Activated gamma-delta T cell treated with anti-CD3 and anti-CD28 coated beads, Interleukin-2, amount 50 U/mL, for 16 hours (primary cell): Measurements from ENCODE around the gene SYNGR1.

Source experiments
- DNase-seq: peaks from one replicate; pipeline ENCODE4 v3.0.0-alpha.2; 2020; ENCODE audit warnings: low read depth

SYNGR1 gene

DNA sequence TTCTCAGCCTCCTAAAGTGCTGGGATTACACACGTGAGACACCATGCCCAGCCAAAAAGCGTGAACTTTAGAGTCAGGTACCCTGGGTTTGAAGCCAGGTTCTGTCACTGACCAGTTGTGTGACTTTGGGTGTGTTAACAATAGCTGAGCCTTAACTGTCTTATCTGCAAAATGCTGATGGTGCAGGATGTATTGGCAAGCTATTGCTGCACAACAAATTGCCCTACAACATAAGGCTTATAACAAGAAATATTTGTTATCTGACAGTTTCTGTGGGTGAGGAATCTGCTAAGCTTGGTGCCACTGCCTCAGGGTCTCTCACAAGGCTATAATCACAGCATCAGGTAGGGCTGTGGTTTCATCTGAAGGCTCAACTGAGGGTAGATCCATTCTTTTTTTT is 21.9 kb downstream of the SYNGR1 start:
- no peak for DNase-seq

DNA sequence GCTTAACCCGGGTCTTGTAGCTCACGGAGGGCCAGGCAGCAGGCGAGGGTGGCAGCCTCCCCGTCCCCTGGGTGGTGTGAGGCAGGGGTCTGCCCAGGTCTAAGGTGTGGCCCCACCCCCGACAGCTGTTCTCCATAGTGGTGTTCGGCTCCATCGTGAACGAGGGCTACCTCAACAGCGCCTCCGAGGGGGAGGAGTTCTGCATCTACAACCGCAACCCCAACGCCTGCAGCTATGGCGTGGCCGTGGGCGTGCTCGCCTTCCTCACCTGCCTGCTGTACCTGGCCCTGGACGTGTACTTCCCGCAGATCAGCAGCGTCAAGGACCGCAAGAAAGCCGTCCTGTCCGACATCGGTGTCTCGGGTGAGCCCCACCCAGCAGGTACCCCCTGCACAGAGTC is 24.4 kb downstream of the SYNGR1 start:
- DNase-seq = no peak

DNA sequence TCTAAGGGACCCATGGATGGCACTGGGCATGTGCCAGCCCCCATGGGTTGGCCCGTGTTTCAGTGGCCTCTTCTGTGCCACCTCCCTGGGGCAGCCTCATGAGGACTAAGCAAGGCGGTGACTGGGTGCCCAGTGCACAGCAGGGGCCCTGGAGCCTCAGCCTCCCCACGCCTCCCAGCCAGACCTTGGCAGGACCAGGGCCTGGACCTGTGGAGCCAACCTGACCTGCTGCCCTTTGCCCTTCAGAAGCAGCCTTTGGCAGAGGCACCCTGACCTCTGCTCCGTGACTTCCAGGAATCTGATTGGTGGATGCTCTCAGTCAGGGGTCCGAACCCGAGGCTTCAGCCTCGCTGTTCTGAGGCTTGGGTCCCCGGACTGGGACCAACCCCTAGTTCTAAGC is 25.0 kb downstream of the SYNGR1 start:
- DNase-seq = no peak

DNA sequence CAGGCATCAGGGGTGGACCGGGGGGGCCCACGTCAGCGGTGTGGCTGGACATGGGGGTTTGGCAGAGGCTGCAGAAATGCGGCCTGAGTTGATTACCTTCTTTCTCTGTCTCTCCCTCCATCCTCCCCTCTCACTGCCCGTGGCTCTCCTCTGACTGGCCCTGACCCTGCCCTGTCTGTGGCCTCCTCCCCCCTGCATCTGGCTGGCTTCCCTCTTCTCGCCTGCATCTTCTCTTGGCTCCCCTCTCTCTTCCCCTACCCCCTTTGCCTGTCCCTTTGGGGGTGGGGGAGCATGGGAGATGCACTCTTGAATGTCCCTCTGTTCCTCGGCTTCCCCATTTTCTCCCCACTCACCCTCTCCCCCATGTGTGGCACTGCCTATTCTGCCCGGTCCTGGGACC is 25.9 kb downstream of the SYNGR1 start:
- DNase-seq = no peak

DNA sequence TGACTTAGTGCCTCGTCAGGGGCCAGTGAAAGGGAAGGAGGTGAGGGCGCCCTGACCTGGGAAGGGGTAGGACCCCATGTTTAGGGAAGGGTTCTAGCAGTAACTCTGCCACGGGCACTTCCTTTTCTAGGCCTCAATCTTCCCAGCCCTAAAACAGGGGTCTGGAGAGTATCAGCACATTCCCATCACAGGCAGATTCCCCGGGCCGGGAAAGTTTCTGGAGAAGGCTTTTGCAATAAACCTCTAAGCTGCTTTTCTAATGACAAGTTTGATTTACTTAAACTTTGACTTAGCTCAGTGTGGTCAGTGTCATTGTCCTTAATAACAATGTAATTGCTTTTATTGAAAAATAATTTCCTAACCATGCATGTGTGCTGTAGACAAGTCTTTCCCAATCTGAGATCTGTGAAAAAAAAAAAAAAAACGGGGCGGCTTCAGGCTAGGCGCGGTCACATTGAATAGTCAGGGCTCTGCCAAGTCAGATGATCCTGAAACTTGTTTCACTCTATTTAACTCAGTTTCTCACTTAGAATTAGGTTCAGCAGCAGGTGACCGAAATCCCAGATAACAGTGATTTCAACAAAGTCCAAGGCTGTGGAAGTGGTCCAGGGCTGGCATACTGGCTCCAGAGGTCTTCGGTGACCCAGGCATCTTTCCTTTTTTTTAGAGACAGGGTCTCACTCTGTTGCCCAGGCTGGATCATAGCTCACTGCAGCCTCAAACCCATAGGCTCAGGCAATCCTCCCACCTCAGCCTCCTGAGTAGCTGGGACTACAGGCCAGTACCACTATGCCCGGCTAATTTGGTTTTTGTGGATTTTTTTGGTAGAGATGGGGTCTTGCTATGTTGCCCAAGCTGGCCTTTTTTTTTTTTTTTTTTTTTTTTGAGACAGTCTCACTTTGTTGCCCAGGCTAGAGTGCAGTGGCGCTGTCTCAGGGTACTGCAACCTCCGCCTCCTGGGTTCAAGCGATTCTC is 30.3 kb downstream of the SYNGR1 start:
- DNase-seq = no peak

DNA sequence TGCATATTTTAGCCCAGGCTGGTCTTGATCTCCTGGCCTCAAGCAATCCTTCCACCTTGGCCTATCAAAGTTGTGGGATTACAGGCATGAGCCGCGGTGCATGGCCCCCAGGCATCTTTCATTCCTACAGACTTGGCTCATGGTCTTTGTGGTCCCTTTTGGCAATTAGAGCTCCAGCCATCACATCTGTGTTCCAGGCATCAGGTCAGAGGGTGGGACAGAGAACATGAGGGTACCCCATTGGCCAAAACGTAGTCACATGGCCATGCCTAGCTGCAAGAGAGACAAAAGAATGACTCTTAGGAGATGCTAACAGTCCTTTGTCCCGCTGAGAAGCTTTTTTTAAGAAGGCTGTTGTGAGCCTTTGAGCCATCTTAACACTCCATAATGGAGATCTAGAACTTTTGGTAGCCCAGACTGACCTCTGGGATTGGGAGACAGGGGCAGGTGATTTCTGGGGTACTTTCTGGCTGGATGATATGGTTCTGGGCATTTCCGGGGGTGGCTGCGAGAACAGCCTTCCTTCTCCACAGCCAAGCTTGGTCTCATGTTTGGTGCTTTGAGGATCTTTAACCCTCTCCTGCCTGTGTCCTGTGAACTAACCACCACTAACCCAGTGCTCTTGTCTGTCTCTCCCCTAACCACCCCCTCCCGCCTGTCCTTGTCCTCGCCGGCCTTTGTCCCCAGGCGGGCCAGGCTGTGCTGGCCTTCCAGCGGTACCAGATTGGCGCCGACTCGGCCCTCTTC is 31.4 kb downstream of the SYNGR1 start:
- no peak for DNase-seq

DNA sequence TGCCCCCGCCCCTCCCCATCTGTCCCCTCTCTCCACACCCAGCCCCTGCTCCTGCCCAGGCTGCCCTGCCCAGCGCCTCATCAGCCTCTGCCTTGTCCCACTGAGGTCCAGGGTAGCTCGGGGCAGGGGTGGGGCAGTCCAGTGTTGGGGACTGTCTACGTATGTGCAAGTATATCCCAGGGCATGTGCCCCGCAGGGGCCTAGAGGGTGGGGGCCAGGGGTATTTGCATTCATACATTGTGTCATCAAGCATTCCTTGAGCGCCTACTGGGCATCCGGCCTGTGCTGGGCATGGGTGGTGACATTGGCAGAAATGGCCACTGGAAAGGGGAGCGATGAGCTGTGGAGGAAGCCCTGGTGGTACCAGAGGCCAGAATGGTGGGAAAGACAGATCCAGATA is 32.1 kb downstream of the SYNGR1 start:
- no peak for DNase-seq

DNA sequence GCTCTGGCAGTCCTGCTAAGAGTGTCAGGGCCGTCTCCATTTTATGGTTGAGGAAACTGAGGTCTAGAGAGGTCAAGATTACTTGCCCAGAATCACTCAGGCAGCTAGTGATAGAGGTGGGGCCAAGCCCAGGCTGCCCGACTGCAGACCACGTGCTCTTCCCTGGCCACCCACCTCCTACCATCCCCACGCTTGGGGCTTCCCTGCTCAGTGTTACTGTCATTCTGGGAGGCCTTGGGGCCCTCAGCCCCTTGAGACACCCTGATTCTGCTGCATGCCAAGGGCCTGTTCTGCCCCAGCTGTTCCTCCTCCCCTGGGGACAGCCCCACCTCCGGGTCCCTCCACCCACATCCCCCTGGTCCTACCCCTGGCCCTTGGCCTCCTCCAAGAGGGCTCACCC is 32.6 kb downstream of the SYNGR1 start:
- DNase-seq = no peak

DNA sequence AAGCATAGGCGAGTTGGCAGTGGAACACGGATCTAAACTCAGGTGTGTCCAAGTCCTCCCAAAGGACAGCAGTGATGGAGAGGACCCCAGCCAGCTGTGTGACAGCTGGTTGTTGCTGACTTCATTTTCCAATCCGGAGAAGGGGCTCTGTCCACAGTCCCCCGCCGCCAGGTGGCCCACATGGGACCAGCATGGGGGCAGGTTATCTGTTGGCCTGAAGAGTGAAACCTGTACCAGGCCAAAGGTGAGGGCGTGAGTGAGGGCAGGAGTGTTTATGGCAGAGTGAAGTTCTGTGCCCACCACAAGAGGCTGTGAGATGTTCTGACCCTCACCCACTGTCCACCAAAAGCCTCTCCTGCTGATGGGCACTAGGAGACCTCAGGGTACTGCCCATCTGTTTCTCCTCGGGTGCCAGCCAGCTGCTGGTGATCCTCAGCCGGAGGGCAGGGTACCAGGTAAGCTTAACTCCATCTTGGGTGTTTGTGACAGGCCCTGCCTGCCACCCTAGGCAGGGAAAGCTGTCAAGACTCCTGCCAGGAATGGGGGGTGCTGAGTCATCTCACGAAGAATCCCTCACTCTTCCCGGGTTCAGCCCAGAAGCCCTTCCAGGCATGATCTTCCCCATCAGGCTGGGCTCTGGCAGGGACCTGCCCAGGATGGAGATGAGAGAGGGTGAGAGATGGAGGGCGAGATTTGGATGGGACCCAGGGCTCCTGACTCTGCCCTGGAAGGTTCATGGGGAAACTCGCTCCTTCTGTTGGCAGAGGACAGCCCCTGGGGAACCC is 34.2 kb downstream of the SYNGR1 start:
- DNase-seq = no peak

DNA sequence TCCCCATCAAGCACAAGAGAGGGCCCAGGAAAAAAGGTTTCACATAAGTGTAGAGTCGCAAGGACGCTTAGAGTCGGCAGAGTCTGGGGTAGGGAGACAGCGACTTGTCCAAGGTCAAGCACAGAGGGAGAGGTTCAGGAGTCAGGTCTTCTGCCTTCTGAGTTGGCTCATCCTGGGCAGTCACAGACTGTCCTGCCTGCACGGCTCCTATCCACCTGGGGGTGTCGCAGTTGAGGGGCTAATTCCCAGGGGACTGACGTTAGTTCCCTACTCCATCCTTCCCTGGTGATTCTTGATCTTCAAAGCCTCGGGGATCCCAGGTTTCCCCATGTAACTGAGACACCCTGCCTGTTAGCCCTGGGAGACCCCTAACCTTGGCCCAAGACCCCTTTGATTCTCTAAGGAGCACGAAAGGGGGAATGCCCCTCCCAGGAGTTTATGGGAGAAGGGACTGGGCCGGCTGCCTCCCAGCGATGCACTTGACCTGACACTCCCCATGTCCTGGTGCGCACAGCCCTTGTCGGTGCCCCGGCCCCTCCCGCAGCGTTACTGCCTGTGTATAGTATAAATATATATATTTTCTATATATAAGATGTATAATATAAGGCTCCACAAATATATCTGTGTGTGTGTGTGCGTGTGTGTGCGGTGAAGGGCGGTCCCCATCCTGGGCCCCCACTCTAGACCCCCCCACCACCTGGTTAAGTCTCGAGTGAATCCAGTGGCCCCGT is 35.1 kb downstream of the SYNGR1 start:
- DNase-seq = no peak

DNA sequence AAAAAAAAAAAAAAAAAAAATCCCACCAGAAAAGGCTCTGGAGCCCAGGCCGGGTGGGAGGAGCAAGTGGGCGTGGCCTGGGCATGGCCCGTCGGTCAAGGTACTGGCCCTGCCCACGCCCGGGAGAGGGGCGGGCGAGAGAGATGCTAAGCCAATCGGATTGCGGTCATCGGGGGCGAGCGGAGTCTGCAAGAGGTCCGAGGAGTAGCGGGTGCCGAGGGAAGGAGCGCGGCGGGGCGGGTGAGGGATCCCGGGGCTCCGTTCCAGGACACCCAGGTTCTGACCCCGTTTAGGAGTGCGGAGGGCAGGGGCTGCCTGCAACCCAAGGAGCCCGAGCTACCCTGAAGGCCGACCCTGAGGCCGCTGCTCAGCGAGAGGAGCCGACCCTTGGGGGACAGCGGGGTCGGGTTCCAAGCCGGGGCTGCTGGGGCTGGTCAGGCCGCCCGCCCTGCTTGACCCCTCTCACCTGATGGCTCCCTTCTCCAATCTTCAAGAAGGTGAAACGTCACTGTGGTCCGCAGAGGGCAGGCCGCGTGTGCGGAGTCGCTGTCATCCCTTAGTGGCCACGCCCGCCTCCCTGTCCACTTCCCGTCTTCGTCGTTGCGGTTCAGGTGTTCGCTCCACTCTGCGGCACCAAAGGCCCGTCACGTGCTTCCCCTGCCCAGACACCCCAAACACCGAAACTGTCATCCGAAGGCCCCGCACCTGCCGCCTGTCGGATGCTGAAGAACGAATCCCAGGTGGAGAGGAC is 38.6 kb downstream of the SYNGR1 start:
- DNase-seq = peak; percentile 68

DNA sequence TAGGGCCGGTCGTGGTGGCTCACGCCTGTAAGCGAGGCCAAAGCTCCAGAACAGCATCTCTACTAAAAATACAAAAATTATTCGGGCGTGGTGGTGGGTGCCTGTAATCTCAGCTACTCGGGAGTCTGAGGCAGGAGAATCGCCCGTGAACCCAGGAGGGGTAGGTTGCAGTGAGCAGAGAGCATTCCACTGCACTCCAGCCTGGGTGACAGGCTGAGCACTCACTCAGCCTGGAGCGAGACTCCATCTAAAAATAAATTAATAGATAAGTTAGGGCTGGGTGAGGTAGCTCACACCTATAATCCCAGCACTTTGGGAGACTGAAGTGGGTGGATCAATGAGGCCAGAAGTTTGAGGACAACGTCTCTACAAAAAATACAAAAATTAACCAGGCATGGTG is 39.6 kb downstream of the SYNGR1 start:
- no peak for DNase-seq

DNA sequence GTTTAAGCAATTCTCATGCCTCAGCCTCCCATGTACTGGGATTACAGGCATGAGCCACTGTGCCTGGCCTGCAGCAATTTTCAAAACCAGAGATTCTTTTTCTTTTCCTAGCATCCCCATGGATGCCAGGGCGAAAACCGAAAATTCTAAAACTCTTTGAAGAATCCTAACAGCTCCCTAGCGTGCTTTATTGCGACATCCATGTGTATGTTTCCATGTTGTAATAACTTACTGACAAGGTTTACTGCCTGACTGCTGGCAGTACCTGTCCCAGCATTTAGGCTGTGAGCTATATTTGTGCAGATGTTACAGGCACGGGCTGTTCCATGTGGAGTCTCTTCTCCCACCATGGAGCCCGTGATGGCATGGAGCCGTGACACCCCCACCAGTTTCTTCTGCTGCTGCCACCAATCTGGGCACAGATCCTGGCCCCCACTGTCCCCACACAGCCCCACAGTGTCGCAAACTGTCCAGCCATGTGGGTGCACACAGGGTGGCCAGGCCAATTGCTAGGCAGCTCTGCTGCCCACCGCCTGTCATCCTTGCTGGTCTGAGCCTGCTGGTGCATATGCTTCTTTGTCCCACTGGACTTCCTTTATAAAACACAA is 42.7 kb downstream of the SYNGR1 start:
- no peak for DNase-seq

DNA sequence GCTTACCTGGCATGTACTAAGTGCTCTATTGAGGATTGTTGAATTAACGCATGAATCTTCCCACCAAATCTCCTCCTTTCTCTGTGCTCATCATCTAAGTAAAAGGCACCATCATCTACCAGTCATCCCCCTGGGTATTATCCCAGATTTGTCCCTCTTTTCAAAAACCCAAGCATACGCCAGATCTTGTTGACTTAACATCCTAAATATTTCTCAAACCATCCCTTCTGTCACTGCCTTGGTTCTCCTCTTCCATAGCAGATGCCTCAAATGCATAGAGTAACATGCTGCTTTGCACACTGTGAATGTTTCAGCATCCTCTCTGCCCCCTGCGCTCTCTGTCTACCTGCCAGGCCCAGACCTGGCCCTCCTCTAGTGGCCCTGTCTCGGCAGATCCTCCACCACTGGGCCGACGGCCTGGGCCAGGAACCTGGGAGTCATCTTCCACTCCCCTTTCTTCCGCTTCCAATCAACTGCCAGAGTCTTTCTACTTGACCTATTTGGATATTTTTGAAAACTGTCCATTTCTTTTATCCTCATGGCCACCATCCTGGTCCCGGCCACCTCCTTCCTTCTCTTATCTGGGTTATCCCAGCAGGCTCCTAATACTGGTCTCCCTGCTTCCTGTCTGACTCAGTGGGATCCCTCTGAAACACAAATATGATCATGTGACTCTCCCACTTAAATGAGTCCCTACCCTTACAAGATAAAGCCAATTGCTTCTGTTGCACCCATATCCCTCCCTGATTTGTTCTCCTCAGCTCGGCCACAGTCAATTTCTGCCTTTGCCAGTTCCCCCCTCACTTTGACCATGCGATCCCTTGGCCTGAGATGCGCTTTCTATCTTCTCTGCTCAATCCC is 46.4 kb downstream of the SYNGR1 start:
- DNase-seq = no peak

DNA sequence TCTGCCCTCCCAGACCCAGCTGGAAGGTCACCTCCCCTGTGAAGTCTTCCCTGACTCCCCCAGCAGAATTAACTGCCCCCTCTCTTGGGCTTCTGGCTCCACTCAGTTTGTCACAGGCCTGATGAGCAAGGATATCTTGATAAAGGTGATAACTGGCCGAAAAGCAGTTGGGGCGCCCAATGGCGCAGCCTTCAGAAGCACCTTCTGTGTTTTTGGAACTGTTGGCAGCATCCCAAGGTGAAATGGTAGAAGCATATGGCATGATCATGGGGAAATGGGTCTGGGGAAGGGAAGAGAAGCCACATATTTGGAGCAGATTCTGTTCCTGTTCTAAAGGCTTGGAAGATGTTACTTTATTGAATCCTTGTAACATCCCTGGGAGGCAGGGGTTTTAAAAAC is 47.0 kb downstream of the SYNGR1 start:
- no peak for DNase-seq

DNA sequence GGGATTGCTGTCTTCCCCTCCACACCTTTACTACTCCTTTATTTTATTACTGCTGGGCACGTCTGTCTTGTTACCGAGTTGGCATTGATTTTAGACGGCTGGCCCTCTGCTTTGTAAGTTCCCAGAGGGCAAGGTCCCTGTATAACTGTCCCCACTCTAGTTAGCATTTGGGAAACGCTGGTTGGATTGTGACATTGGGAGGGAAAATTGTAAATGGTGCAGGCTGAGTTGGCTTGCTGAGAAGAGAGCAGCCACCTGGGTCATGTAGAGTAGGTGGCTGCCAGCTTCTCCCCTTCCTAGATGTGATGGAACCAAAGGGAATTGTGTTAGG is 51.5 kb downstream of the SYNGR1 start:
- no peak for DNase-seq

DNA sequence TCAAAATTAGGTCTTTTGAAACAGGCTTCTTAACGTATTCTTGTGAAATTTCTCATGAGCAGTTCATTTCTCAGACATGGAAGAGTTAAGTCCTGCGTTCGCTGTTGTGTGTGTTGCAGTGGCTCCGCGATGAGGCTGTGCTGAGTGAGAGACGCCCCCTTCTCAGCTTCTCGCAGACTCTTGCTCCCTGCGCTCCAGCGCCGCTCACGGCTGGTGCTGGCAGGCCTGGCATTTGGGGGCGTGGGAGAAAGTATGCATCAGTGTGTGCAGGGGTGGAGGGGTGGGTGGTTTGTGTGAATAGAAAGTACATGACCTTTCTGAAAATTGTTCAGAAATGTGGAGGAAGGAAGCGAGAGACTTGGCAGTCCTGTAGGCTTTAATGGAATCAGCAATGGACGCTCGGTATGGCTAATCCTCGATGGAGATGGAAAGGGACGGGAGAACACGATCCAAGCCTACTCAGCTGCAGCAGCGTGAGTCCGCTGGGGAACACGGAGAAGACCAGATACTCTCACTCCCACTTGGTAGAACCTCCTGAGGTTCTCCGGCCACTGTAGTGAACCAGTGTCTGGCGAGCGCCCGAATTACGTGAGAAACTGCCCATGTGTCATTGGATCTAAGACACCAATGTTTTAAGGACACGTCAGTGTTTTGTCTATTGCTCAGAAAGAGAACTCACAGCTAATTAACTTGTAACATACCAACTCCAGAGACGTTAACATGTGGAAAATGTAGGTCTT is 55.7 kb downstream of the SYNGR1 start:
- DNase-seq = no peak

DNA sequence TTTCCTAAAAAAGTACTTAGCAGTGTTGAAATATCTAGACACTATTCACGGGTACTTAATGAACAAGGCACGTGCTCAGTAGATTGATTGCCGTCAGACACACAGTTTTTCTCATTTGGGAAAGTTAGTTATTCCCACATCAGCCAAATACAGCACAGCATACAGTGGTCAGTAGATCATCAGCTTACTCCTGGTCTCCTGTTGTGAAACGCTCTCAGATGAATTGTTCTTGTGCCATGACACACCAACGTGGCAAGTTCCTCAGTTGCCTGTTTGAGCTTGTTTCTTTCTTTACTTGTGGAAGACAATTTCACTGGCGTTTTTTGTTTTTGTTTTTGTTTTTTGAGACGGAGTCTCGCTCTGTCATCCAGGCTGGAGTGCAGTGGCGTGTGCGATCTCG is 58.4 kb downstream of the SYNGR1 start:
- no peak for DNase-seq

DNA sequence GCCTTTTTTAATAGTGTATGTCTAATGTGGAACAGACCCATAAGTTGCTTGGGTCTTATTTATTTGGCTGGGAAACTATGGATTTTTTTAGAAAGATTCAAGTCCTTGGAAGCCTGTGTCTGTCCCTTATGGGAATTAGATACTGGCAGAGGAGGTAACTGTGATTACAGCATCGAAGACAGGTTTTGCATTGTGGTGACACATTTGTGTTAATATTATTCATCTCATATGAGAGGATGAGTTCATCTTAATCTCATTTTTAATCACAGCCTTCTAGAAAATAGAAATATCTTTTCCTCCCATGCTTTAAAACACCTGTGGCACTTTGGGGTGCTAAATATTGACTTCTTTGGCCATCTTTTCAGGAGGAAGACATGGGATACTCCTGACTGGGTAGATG is 59.0 kb downstream of the SYNGR1 start:
- no peak for DNase-seq
